IPS DF 19.7 (cell line): ENCODE results near the gene SRMS.

Experiments used
- DNase-seq: peaks from one replicate; pipeline ENCODE4 v3.0.0-alpha.2; 2013; ENCODE audit warnings: low read depth, low spot score

Gene SRMS, protein sequence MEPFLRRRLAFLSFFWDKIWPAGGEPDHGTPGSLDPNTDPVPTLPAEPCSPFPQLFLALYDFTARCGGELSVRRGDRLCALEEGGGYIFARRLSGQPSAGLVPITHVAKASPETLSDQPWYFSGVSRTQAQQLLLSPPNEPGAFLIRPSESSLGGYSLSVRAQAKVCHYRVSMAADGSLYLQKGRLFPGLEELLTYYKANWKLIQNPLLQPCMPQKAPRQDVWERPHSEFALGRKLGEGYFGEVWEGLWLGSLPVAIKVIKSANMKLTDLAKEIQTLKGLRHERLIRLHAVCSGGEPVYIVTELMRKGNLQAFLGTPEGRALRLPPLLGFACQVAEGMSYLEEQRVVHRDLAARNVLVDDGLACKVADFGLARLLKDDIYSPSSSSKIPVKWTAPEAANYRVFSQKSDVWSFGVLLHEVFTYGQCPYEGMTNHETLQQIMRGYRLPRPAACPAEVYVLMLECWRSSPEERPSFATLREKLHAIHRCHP

DNA sequence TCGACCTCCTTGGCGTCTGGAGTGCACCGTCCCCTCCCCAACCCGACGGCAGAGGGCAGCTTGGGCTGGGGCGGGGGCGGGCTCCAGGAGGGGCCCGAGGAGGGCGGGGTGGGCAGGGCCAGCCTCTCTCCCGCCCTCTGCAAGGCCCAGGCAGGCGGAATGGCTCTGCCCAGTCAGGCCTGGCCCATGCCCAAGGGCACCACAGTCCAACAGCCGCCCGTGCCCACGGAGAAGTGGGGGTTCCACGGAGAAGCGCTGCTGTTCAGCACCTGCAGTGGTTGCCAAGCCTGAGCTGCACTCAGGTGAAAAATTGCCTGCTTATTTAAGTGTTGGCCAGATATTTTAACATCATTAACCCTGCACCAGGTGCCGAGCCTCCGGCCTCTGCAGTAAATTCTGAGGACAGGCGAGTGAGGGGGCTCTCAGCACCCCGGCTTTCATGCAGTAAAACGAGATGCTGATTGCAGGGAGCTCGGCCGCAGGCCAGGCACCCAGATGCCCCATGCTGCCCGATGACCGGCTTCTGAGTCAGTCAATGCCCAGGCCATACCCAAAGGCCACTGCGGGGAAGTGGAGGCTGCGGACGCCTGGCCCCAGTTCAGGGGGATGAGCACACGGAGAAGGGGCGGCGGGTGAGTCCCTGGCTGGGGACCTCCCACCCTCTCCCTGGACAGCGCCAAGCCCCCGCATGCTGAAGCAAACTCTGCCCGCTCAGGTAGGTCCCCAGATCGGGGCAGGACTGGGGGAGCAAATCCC lies at the start of gene SRMS:
Gene SRMS (minus strand): TSS at position 25 of the 756 bp plus-strand sequence. CDS start 286 bp downstream, outside the sequence.
- DNase-seq, result no peak

DNA sequence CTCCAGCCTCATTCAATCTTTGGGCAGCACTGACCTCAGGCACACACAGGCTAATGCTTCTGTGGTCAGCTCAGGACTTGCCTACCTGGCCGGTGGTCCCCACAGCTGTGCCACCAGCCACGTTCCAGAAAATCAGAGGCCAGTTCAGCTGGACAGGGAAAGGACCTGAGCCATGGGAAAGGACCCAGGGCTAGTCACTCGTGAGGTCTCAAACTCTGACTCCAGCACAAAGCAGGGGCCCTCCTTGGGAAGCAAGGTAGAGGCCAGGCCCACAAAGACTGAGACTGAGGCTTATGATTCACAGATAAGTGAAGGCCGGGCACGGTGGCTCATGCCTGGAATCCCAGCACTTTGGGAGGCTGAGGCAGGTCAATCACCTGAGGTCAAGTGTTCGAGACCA lies 48.9 kb upstream of the SRMS start:
- no peak for DNase-seq

DNA sequence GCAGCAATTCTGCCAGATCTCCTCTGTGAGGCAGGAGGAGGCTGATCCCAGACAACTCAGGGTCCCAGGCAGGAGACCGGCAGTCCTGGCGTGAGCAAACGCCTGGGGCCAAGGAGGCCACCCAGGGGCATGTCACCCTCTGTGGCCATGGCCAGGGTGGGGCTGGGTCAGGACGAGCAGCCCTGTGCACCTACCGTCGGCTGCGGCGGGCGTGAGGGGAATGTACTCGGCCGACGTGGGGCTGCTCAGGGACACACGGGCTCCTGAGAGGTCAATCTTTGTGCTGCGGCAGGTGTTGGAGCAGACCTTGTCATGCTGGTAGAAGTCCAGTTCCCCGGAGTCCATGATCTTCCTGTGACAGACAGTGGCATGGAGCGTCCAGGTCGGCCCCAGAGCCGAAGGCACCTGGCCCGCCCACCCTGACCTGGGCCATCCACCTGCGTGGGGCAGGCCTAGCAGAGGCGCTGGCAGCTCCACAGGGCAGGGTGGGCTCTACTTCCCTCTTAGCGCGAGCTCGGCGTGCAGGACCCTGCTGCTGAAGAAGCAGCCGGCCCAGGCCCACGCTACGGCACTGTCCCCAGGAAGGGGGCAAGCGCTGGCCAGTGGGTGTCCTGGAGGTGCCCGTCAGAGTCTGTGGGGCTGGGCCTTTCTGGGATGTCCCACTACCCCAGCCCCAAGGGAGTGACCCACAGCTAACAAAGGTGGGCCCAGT lies 48.0 kb upstream of the SRMS start:
- no peak for DNase-seq

DNA sequence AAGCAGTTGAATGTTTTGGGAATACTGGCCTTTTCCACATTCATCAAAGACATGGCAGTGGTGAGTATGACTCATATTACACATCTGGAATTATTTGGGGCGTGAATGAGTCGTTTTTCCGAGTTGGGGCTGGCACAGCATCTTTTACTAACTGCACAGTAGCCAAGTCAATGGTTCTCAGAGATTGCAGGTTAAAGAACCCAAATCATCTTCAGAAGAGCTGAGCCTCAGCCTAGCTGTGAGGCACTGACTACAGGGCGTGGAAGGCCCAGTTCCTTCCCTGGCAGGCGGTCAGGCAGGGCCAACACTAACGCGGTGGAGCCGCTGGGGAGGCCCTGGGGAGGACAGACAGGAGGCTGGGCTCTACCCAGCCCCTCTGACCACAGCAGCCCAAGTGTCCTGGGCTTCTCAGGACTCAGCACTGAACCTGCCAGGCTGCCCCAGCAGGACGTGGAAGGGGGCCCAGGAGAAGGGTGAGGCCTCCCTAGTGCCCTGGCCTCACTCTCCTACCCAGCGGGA lies 46.6 kb upstream of the SRMS start:
- DNase-seq, result no peak

DNA sequence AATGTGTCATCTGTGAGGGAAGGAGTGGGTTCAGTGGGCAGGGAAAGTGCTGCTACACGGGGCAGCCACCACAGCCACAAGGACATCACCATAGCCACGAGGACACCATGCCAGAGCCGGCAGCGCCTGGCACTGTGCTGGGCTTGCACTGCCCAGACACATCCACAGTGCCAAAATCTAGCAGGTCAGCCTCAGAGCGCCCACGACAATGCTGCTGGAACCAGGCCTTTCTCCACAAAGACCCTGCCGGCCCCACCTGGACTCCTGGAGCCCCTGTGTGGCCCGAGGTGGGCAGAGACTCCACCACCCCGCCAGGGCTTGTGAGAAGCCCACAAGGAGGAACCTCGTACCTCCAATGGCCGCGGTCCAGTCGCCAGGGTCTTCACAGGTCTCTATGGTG lies 45.1 kb upstream of the SRMS start:
- no peak for DNase-seq

DNA sequence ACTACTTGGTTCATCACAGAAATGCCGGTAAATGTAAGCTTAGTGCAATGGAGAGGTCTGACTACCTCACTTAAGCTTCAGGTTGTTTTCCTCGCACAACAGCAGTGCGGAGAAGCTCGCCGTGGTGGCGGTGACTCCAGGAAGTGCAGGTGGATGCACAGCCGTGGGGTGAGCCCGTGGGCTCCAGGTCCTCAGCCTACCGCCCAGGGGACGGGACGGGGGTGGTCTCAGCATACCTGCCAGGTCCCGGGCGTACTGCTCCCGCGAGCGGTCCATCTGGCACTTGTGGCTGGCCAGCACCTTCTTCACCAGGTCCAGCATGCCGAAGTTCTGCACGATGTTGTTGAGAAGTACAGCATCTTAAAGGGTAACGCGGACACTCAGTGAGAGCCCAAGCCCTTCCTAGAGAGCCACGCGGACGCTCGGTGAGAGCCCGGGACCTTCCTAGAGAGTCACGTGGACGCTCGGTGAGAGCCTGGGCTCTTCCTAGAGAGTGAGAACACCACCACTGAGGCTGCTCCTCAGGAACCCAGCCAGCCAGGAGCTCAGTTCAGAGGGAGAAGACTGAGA lies 44.3 kb upstream of the SRMS start:
- DNase-seq, result no peak

DNA sequence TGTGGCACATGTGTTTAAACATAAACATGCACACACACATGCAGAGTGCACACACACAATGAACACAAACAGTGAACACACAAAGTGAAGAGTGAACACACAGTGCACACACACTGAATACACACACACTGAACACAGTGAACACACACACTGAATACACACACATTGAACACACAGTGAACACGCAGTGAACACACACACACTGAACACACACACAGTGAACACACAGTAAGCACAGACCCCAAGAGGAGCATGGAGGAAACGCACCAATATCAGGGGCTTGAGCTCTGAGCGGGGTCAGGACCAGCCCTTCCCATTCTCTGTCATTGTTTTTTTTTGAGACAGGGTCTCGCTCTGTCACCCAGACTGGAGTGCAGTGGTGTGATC lies 43.6 kb upstream of the SRMS start:
- no peak for DNase-seq

DNA sequence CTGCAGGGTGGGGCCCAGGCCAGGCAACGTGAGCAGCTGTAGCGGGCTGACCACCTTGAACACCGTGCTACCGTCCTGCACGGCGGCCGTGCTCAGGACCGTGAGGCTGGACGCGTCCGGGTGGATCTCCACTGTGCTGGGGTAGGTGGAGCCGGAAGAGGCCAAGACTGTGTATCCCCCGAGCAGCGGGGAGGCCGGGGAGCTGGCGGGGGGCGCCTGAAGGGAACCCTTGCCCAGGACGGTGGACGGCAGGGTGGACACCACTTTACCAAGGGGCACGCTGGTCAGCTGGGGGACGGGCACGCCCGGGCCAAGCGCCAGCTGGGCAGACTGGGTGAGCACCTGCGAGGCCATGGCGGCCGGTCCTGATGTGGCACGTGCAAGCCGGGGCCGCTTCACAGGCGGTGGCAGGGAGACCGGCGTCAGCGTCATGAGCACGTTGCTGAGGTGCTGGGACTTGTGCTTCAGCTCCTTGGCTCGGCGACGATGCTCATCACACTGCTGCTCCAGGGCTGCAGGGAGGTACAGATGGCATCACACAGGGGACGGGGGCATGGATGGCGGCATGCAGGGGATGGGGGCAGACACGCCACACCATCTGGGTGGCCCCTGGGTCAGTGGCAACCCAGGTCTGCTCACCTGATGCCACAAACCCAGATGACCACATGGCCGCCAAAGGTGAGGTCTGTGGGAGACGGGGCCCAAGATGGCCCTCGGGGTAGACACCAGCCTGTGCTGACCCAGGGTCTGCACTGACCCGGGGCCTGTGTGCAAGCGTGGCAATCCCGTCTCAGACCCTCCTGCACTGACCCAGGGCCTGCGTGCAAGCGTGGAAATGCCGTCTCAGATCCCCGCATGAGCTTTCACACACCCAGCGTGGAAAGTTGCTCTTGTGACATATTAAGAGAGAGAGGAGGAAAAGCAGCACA lies 42.9 kb upstream of the SRMS start:
- no peak for DNase-seq

DNA sequence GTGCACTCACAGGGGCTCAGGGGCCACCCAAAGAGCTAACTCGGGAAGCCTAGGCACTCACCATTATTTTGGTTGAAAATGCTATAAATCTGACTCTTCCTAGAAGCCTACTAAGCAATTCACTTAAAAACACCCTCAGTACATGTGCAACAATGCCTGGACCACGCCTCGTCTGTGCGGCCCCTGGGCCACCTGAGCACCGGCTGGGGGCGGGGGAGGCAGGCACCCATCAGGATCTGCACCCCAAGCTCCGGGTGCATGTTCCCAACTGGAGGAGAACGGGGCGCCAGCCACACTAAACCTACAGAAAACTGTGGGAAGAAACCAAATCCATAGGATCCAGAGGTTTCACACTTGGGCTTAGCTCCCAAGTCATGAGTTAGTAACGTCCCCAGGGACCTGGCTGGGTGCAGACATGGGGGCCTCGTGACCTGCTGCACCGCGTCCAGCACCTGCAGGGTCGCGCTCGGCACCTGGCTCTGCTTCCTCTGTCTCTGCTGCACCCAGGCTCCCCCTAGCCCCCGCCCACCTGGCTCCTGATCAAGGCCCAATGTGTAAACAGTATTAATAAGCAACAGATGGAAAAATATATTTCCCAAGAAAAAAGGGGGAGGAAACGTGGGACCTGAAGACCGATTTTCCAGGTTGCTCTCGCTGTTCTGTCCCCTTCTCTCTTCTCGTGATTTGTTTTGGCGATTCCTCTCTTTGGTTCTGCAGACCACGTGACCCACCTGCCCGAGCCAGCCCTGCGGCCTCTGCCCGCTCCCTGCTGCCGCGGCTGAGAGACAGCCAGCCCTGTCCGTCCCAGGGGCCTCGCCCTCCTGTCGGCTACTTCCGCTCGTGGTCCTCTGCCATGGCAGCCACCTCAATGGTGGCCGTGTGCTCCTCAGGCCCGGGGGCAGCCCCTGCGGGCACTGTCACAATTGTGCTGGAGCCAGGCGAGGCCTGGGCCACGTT lies 42.0 kb upstream of the SRMS start:
- DNase-seq, result no peak

DNA sequence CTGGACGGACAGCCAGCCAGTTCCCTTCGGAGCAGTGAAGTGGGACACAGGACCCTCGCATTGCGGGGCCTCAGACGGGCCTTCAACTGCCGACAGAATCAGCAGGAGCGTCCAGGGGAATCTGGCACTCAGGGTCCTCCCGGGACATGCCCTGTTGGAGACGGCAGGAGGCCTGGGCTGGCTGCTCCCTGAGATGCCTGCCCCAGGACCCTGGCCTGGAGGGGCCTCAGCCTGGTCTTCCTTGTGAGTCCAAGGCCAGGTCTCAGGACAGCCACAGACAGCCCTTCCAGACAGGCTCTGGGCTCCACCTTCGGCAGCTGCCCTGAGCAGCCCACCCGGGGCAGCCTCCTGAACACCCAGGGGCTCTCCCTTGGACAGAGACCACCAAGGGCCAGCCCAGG lies 41.1 kb upstream of the SRMS start:
- no peak for DNase-seq

DNA sequence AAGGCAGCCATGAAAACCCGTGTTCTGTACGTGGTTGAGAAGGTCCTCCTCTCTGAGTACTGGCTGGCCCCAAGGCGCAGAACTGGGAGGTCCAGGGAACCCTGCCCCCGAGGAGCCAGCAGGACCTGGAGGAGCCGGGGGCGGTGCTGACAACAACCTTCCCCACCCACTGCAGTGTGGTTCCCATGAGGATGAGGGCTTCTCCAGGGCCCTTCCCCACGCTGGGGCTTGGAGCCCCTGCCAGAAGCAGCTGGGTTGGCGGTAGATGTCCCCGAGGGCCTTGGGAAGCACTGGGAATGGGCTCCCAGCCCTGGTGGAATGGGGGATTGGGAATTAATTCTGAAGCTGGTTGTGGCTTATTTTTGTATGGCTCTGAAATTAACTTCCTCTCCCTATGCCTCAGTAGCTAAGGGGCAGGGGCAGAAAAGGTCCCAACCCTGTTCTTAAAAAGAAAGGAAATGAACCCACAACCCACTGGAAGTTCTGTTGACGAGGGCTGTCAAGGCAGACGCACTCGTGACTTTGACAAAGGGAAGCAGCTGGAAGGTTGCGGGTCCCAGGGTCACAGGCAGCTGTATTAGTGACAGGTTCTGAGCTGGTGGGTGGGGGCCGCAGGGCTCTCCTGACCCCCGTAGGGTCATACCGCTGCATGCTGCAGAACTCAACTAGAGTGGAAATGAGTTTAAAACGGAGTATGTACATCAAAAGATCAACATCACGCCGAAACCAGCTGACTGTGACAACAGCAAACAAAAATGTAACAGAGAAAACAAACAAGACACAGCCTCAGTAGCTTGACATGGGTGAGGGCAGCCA lies 40.4 kb upstream of the SRMS start:
- no peak for DNase-seq

DNA sequence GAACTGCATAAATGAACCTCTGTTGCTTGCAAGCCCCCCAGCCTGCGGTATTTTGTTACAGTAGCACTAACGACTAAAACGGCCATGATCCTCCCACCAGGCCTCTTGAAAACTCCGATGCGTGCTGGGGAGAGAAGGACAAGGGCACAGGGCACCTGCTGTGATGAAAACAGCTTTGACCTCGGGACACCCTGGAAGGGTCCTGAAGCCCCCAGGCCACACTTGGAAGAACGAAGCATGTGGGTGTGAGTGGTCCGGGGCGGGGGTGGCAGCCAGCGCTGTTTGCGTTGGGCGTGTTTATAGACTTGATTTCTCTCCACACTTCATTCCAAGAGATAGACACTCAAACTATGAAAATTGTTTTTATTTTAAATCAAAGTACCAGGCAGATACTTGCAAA lies 39.7 kb upstream of the SRMS start:
- DNase-seq, result no peak

DNA sequence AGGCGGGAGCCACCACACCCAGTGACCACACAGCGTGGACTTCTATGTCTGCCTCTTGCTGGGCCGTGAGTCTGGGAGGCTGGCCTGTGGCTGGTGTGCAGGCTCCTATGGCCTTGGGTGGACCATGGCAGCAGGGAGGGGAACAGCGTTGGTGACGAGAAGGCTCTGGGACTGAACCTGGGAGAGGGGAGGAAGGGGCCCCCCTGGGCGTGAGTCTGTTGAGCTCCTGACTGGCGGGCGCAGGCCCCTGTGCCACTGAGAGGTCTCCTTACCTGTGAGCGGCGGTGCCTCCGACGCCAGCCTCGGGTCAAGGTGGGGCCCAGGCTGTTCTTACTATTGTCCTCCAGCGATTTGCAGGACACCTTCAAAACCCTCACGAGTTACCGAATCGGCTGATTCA lies 39.2 kb upstream of the SRMS start:
- DNase-seq, result no peak

DNA sequence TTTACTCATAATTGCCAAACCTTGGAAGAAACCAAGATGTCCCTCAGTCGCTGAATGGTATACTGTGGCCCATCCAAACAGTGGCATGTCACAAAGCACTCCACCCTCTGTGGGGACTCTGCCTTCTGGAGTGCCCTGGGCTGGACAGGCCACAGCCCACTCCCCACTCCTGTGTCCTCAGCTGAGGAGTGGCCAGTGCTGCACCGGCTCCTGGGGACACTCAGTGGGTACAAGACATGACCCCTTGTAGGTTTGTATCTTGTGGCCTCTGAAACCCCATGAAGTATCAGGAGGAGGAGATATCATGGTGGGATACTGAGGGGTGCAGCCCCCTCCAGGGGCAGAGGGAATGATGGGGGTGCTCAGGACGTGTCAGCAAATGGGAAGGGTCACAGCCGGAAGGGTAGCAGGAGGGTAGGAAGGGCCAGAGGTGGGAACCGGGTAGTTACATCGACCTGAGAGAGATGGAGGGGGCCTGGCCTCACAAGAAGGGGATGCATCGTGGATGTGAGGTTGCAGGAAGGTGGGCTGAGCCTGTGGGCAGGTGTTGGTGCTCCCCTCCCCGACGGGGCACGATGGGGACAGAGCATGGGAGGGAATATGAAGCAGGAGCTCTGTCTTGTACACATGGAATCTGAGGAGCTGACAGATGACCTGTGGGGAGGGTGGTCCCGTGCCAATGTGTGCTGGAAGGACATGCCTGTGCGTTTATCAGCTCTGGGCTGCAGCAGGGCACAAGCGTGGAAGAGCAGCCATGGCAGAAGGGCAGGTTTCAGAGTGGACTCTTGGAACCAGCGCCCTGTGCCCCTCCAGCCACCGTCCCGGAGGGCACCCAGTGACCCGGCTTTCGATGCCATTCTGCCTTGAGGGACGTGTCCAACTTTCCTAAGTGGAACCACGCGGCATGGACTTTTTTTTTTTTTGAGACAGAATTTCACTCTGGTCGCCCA lies 38.3 kb upstream of the SRMS start:
- DNase-seq, result no peak

DNA sequence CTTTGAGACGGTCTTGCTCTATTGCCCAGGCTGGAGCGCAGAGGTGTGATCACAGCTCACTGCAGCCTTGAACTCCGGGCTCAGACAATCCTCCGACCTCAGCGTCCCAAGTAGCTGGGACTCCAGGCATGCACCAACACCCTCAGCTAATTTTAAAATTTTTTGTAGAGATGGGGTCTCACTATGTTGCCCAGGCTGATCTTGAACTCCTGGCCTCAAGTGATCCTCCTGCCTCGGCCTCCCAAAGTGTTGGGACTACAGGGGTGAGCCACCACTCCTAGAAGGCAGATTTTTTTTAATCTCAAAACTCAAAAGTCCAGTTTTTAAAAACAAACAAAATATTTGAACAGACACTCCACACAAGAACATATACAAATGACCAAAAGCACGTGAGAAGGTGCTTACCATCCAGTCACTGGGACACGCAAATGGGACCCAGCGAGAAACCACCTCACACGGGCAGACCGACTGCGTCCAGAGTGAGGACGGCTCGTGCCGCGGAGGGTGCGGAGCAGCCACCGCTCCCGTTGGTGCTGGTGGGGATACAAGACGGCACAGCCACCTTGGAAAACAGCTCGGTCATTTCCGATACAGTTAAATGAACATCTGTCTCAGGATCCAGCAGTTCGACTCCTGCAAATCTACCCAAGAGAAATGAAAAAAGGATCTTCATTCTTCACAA lies 35.0 kb upstream of the SRMS start:
- no peak for DNase-seq

DNA sequence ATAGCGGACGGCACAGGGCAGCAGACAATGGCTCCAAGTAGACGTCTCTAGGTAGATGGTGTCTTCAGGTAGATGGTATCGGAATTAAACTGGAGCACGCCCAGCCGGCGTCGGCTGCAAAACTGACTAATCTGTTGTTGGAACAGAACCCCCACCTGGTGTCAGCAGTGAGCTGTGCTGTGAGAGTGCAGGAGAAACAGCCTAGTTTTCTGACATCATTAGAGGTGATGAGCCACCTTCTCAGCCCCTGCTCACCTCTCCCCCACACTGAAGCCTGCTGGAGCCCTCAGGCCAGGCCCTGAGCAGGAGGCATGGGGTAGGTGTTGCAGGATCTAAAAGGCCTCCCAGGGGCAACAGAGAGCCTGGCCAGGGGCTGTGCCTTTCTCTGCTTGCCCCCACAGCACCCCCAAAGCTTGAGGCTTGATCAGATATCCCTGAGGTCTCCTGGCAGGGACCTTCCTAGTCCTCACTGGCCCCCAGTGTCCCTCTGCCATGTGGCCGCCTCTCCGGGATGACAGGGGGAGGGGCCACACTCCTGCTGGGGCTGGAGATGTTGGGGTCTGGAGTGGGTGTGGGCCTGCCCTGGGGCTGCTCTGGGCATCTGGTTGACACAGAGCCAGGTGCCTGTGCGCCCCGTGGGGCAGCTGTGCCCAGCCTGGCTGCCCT lies 33.4 kb upstream of the SRMS start:
- peak; percentile 17 for DNase-seq
